ENCODE measurements around the gene TUBB2B.

TUBB2B gene

DNA sequence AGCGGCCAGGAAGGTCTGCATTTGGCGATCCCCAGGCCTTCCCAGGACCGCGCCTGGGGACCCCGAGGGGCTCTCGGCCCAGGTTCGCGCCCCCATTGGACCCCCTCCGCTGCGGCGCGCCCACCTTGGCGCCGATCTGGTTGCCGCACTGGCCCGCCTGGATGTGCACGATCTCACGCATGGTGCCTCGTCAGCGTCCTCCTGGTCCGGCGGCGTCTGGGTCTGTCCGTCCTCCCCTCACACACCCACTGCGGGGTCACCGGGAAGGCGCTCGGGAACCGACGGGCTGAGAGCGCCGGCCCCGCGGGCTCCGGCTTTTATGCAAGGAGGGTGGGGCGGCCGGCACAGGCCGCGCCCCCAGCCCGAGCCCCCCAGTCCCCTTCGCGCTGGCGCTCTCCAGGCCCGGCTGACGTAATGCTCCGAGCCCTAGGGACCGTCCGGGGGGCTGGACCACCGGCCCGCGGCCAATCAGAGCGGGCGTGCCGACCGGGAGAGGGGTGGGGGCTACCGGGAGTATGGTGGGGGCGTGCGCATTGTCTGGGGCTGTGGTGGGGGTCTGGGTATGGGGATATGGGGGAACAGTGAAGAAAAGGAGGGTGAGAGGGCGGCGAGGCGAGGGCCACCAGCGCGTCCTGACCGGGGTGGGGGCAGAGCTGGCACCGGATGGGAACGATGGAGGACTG is at the start of gene TUBB2B:
Gene TUBB2B, minus strand, starts transcription at position 291 of the 683 bp plus-strand sequence. Its CDS starts 110 bp downstream, at position 181.
- DNase-seq, result no peak

DNA sequence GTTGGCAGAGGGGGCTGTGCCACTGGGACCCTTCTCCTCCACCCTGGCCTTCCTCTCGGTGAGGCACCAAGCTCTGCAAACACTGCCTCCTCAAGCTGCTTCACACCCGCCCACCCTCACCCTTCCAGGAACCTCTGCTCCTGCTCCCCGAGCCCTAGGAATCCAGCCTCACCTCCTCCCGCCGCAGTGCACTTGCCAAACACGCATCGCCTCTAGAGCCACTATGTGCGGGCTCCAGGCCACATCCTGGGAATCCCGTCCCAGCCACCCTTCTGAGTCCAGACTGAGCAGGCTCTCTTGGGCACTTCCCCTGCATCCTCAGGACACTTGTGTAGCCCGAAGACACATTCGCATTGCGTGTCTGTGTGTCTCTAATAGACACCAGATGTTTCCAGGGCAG is 49.8 kb upstream of the TUBB2B start:
- DNase-seq, result no peak

DNA sequence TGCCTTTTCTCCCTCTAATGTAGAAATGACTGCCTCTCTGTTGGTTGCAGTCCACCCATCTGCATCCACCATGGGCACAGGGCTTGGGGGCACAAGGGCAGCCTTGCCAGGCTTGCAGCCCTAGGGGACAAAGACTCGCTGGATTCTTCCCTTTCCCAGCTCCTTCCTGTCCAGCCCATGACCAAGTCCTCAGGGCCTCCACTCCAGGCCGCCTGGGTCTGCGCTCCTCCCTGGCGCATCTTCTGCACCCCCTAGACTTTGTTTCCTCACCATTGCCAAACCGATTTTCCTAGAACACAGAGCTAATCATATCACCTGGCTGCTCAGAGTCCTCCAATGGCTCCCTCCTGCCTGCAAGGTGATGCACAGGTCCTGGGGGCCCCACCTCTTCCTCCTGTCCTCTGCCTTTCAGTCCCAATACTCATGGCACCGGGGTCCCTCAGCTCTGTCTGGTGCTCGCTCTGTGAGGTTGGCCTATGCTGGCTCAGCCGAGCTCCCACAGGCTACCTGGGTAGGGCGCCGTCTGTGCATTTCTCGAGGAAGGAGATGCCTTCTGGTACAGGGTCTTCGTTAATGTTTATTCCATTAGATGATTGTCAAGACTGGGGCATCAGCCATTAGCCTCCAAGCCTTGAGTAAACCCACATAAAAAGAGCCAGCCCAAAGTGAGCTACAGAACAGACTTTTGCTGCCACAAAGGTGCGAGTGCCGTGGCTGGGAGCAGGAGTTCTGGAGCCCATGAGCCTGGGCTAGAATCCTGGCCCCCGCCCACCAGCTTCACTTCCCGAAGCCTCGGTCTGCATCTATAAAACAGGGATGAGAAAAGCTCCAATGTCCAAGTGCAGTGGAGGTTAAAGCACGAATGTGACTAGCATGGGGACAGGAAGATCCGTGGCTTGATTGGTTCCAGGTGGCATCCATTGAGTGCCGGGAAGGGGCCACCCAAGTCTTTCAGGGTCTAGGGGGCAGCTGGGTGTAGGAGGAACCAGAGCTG is 49.0 kb upstream of the TUBB2B start:
- no peak for DNase-seq

DNA sequence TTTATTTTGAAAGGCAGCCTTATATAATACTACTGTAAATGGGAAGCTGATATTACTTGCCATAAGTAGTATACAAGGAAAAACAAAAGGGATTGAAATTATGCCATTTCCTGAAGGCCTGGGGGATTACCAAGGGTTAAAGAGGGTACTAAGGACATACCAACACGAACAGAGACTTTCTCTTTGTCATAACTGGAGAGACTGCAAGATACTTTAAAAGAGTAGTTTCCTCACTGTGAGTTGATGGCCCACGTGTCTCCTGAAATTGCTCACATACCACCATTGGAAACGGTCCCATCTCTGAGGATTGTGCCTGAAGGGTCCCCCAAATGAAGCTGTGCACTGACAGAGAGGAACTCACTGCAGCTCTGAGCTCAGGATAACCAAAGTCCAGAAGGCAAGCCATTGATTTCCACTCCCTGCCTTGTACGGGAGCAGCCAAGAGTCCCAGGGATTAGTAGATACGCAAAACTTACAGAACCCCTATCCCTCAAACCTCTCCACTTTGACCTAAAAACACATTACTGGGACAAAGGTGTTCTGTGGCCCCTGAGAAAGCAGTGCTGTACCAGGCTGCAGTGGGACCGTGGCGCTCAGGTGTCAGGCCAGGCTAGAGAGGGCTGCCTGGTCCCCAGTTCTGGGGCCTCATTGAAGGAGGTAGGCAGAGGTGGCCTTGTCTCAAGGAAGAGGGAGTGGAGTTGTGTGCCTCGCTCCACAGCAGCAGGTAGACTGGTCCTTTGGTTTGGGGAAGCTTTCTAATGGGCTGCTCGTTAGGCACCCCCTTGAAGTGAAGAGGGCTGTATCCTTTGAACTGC is 46.5 kb upstream of the TUBB2B start:
- DNase-seq, result no peak

DNA sequence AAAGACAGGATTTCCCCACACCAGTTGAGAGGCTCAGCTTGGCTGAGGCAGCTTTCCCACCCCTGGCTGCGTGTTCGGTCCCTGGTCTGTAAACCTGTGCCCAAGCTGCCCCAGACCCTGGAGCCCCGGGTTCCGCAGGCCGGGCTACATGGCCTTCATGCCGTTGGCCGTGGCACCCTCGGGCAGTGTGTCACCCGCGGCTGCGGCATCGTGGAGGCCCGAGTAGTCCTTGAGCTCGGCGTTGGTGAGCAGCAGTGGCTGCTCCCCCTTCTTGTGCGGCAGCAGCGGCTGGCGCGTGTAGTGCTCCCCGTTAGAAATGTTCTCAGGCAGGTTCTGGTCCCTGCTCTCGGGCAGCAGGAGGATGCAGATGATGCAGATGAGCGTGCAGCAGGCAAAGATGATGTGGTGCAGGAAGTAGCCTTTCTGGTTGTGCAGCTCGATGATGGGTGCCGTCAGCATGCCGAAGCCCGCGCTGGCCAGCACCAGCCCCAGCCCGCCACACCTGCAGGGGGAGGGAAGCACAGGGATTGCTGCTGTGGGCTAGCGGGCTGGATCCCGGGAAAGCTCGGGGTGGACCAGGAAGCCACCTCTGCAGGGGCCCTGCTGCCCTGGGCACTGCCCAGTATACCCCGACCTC is 45.6 kb upstream of the TUBB2B start:
- no peak for DNase-seq

DNA sequence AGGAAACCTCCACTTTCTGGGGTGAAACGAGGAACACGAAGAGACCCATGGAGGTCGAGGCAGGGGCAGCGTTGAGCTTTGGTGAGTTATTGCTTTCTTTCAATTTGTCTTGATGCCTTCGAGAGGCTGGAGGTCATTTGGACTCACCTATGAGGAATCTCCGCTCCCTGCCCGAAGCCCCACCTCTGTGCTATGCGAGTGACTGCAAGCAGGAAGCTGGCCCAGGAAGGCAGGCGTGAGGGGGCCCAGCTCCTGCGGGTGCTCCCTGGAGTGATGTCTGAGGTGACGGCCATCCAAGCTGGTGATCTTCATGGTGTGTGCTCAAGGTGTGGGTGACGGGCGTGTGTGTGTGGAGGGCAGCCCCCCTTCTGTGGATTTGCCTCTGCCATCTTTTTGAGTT is 44.3 kb upstream of the TUBB2B start:
- DNase-seq, result no peak

DNA sequence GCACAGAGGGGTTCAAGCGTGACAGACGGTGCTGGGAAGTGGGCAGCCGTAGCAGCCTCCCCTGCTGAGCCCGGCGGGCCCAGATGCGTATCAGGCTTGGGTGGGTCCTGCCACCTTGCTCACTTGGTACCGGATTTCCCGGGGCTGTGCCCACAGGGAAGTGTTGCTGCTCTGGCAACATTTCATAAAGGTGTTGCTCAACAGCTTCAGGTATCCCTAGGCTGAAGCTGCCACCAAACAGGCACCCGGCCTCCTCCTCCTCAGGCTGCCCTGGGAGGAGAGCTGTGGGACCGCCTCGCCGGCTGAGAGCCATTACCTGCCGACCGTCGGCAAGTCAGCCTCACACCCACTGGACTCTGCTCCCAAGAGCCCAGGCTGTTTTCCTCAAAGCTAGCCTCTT is 42.8 kb upstream of the TUBB2B start:
- DNase-seq, result no peak

DNA sequence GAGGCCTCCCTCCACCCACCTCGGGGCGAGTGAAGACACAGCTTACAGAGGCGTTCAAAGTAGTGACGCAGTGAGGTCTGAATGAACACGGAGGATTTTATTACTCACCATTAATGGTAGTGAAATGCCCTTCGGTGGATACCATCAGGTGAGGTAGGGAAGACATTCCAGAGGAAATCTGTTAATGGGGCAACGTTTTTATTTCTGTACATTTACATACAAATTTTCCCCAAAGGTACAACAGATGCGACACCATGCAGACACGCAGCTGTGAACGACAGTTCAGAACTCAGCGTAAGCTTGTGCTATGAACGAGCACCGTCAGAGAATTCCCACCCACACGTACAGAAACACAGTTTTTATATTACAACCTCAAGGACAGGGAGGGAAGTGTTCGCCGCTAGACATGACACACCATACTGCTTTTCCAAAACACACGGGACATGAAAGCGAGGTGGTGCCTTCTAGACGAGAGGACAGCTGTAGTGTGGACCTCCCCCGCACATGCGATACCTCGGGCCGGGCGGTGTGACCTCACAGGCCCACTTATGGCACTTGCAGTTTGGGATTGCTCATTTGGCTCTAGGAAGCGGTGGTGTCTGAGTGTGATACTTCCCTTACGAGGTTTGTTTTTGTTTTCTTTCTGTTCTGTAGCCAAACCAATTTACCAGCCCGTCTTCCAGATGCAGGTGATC is 42.0 kb upstream of the TUBB2B start:
- no peak for DNase-seq

DNA sequence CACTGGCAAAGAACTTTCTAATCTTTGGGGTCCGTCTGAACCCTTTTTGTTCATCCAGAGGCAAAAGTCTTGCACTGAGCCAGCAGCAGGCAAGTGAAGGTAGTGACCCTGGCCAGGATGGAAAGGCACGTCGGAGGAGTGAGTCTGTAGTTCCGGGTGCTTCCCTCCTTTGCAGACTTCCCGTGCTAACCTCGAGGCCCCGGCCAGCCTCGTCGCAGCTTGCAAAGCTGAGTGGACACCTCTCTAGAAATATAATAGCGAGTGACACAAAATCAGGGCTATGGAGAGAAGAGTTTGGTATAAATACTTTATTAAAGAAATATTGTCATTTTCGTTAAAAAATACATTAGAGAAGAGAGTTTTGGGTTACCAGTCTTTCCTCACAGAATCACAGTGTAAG is 41.2 kb upstream of the TUBB2B start:
- DNase-seq, result no peak

DNA sequence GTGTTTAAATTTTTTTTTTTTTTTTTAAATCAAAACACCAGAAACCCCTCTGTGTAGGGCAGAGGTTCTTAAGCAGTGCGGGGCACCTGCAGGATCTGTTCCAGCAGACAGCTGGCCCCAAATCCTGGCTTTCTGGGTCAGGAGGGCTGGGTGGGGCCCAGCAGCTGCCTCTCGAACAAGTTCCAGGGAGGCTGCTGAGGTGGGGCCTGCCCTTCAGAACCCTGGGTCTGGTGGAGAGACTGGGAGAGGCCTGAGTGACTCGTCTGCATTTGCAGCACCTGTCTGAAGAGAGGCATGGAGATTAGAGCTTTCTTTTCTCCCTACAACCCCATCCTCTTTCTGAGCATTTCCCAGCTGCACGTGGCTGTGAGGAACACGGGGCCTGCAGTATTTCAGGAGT is 39.7 kb upstream of the TUBB2B start:
- no peak for DNase-seq

DNA sequence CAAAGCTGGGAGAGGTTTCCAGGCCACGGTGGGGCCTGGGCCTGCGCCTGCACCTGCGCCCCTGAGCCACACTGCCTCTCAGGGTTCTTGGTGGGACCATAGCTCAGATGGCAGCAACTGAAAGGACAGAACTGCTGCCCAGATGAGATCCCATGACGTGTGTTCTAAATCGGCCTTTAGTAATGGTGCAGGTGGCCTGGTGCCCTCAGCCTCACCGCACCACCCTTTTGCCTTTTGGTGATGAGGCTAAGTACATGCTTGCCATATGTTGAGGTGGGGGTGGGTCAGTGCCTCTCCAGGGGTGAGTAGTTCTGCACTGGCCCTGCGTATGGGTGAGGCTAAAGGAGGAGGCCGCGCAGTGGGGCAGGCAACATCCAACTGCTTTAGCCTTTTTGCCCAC is 38.7 kb upstream of the TUBB2B start:
- DNase-seq, result no peak

DNA sequence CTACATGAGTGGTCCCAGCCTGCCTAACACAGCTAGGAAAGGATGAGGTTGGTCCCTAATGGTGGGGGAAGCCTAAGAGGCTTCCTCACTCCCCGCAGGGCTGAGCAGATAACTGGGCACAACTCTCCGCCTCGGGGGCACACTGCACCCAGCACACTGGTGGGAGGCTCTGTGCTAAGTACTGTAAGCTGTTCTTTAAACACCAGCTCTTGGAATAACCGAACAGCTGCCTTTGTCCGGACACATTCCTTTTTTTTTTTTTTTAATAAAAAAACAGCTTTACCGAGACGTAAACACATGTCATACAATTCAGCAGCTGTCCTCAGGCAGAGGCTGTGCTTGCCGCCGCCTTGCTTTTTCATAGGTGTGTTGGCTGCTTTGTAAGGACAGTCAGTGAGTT is 38.2 kb upstream of the TUBB2B start:
- no peak for DNase-seq

DNA sequence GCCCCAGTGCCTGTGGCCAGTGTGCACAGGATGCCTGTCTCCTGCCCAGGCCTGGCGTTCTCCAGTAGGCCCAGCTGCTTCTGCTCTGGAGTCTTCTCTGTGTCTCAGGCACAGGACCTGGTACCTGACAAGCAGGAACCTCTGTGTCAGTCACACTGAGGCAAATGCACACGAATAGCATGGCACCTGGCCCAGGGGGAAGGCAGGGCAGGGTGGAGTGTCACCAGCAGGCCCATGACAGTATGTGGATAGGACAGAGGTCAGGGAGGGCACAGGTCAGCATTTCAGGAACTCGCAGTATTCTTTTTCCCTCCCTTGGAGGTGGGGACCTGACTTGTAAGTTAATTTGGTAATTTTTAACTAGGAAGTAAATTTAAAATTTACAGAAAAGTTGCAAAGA is 36.9 kb upstream of the TUBB2B start:
- no peak for DNase-seq

DNA sequence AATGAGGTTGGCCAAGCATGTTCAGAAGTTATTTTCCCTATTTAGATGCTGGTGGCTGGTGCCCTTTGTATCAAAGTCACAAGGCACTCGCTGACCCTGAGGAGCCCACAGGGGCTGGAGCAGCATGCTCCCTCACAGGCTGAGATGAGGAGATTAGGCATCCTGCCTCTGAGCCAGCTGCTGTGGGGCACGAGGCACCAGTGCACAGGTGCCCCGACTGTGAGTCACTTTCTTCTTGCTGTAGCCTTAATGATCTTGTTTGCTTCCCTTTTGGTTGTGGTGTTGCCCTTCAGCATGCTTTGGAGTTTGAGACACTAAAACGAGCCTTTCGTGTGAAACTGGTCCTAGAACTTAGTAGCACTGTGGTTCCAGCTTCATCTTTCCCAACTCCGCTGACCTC is 35.6 kb upstream of the TUBB2B start:
- no peak for DNase-seq

DNA sequence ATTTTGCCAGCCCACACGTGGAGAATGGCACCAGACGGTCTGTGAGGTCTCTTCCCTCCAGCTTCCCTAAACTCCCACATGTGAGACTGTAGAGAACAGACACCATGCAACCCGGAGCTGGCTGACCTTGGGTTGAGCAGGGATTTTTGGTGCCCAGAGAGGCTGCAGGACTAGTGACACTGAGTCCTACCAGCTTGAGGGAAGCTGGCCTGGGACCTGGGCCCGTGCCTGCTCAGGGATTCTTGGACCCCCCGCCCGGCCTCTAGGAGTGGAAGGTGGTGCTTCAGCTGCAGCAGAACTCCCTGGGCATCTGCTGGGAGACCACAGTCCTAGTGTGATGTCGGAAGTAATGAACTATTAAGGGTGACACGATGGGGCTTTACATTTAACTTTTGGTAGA is 34.5 kb upstream of the TUBB2B start:
- no peak for DNase-seq

DNA sequence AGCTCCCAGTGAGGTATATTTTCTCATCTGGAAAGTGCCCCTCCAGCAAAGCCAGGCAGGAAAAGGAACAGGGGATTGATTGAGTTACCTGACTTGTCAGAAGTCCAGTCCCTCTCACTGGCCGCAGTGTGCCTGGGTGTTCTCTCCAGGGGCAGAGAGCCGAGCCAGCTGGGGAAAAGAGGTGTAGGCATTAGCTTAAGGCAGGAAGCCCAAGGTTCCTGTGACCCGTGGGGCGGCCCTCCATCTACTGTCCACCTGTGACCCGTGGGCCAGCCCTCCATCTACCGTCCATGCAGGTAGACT is 34.0 kb upstream of the TUBB2B start:
- no peak for DNase-seq

DNA sequence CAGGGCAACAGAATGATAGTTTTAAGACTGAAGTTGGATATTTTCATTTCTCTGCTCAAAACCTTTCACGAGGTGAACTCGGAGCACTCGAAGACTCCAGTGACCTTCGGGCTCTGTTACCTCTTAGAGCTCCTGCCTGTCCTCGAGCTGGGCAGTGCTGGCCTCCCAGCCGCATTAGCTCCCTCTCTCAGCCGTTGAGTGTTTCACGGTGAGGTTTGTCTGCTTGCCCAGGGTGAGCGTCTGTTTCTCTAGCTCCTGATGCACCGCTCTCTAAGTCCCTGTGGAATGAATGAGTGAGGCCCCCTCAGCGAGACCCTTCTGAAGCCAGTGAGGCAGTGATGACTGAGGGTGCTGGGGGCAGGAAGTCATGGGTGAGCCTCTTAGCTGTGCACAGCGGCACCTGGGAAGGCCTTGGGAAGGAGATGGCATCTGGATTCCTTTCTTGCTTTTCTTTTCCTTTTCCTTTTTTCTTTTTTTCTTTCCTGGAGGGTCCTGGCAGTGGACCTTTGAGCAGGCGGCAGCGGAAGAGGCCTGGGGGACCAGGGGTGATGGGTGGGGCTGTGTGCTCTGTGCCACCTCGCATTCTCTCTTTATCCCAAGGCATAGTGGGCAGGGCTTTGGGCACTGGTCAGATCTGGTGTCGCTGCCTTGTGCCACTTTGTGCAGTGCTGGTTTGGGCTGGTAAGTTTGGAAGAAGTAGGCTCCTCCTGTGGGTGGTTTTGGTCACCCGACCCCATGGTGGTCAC is 33.5 kb upstream of the TUBB2B start:
- DNase-seq, result no peak

DNA sequence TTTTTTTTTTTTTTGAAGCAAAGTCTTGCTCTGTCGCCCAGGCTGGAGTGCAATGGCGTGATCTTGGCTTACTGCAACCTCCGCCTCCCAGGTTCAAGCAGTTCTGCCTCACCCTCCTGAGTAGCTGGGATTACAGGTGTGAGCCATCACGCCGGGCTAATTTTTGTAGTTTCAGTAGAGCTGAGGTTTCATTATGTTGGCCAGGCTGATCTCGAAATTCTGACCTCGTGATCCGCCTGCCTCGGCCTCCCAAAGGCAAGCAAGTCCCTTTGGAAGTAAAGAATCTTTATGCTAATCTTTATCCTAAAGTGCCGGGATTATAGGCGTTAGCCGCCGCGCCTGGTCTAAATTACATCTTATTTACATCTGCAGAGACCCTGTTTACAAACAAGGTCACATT is 32.8 kb upstream of the TUBB2B start:
- no peak for DNase-seq

DNA sequence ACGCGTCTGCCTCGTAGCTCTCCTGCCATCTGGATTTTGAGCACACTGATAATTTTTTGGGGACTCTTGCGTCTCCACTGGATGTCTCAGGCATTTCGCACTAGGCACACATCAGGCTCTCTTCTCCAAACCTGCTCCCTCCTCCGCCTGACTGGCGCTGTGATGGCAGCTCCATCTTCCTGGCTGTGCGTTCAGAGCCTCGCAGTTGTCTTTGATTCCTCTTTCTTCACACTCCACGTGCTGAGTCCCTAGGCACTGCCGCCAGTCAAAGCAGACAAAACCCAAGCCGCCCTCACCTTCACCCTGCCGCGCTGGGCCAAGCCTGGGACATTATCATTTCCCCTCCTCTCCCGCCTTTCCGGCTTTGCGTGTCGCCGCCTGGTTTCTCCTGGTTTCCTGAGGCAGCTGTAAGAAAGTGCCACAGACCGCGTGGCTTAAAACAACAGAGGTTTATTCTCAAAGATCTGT is 32.1 kb upstream of the TUBB2B start:
- DNase-seq, result no peak

DNA sequence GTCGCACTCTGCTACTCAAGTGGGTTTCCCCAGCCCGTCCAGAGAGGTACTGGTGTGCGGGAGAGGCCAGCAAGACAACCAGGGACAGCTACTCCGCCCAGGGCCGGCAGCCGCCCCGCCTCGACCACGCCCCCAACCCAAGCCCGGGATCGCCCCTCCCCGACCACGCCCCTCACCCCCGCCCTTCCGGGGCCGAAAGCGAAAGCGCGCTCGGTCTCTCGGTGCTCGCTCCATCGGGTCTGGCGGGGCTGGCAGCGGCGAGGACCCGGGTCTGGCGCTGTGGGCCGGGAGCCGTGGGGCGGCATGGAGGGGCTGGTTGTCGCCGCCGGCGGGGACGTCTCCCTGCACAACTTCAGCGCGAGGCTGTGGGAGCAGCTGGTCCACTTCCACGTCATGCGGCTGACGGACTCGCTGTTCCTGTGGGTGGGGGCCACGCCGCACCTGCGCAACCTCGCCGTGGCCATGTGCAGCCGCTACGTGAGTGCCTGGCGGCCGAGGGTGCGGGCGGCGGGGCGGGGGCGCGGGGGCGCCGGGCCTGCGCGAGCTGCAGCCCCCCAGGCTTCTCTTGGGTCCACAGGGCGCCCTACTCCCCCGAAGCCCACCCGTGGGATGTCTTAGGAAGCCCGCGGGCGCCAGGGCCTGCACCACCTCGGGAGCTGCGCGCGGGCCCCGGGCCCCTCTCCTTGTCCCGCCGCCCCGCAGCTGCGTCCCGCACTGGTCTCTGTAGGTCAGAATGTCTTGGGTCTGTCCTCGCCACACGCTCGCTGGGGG is 31.5 kb upstream of the TUBB2B start, which contains the start of gene PSMG4:
Gene PSMG4, plus strand, starts transcription at position 228 of the 771 bp plus-strand sequence. Its CDS starts 76 bp downstream, at position 304.
- DNase-seq, result peak; percentile 94

DNA sequence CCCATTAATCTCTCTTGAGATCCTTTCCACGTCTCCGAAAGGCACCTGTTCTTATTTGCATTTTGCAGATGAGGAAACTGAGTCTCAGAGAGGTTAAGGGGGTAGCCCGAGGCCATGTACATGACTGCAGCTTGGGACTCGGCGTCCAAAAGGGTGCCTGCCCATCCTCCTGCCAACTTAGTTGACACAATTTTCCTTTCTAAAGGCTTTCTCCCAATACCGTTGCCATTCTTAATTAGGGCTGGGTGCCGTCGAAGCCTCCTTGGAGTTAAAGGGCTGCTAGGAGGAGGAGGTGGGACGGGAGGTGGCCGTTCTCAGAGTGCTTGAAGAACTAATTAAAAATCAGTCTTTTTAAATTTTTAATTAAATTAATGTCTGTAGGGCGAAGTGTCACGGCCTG is 30.7 kb upstream of the TUBB2B start:
- DNase-seq, result no peak
